ENCODE results near the gene ENPP4. TPM values are rescaled to one million over a fixed set of nuclear protein-coding genes. Genes with fewer than 3 reads are reported as not detected.

The ENPP4 gene
- total RNA-seq, 1 experiment from 2014 or later, result 0.34 TPM

- Histone ChIP-seq H3K27ac (ENCODE audit: low read depth, low read length, poor library complexity, severe bottlenecking) (no peak overlapping the region), H3K4me3 (ENCODE audit: low read depth, low read length, poor library complexity, severe bottlenecking) (no peak overlapping the region), H3K36me3 (ENCODE audit: insufficient read depth, low read length, poor library complexity, severe bottlenecking) (no peaks in the 10 kb centered on the region), H3K27me3 (replicated peaks; ENCODE audit: insufficient read depth, low read depth, low read length, poor library complexity) (peaks cover 7% of the 10 kb centered on the region), H3K4me1 (ENCODE audit: insufficient read depth, low read length, poor library complexity, severe bottlenecking) (no peaks in the 10 kb centered on the region), H3K9me3 (ENCODE audit: low read depth, low read length, poor library complexity, severe bottlenecking) (no peaks in the 10 kb centered on the region)
- intact Hi-C loops (cut with micrococcal nuclease; ENCODE audit: unreplicated experiment), result loop anchor here (1.0 to 10.0 kb wide), 4 partner anchors 131 to 687 kb away; no protein-coding TSS in a partner anchor
- CTCF ChIA-PET, result interaction anchor here (0.6 to 1.8 kb wide), 4 partner anchors 13 to 321 kb away, joined by 3 to 18 read pairs (median 3); no protein-coding TSS in a partner anchor
- BruUV-seq (replicated peaks), result no TSS peak
- TF ChIP-seq CTCF (conservative IDR thresholded peaks at IDR 0.05; ENCODE audit: low read depth, low read length) (peak; percentile 86), EZH2 (IDR thresholded peaks at IDR 0.05; ENCODE audit: borderline replicate concordance, low read depth, low read length, poor library complexity, severe bottlenecking) (no peak)
- POLR2A ChIA-PET (ENCODE audit: low non-redundant PET), result no interaction called here
- peak; percentile 56 for DNase-seq (ENCODE audit: low spot score)
These were observed 39.4 kb upstream of the ENPP4 start for GRCh38 chr6:46090115-46091079.

- H3K4me1 ChIP-seq (ENCODE audit: insufficient read depth, low read length, poor library complexity, severe bottlenecking), result no peaks in the 10 kb centered on the region
- H3K27ac ChIP-seq (ENCODE audit: low read depth, low read length, poor library complexity, severe bottlenecking), result no peak overlapping the region
- intact Hi-C loops (cut with micrococcal nuclease; ENCODE audit: unreplicated experiment), result loop anchor here (5.0 to 10.0 kb wide), 2 partner anchors 534 to 686 kb away; no protein-coding TSS in a partner anchor
- peaks cover 7% of the 10 kb centered on the region for H3K27me3 ChIP-seq (replicated peaks; ENCODE audit: insufficient read depth, low read depth, low read length, poor library complexity)
- H3K4me3 ChIP-seq (ENCODE audit: low read depth, low read length, poor library complexity, severe bottlenecking), result no peak overlapping the region
- BruUV-seq (replicated peaks), result no TSS peak
- DNase-seq (ENCODE audit: low spot score), result no peak
- ChIA-PET CTCF (interaction anchor here (1.8 kb wide), 1 partner anchor 319 kb away, joined by 18 read pairs; no protein-coding TSS in a partner anchor), POLR2A (ENCODE audit: low non-redundant PET) (no interaction called here)
- TF ChIP-seq EZH2 (IDR thresholded peaks at IDR 0.05; ENCODE audit: borderline replicate concordance, low read depth, low read length, poor library complexity, severe bottlenecking) (no peak), CTCF (conservative IDR thresholded peaks at IDR 0.05; ENCODE audit: low read depth, low read length) (no peak)
- no peaks in the 10 kb centered on the region for H3K9me3 ChIP-seq (ENCODE audit: low read depth, low read length, poor library complexity, severe bottlenecking)
- H3K36me3 ChIP-seq (ENCODE audit: insufficient read depth, low read length, poor library complexity, severe bottlenecking), result no peaks in the 10 kb centered on the region
These were observed 38.7 kb upstream of the ENPP4 start for GRCh38 chr6:46091080-46091478.

GRCh38 chr6:46095251-46095650, 34.5 kb upstream of the ENPP4 start:
- ChIA-PET CTCF (no interaction called here), POLR2A (ENCODE audit: low non-redundant PET) (no interaction called here)
- H3K9me3 ChIP-seq (ENCODE audit: low read depth, low read length, poor library complexity, severe bottlenecking), result no peaks in the 10 kb centered on the region
- H3K27me3 ChIP-seq (replicated peaks; ENCODE audit: insufficient read depth, low read depth, low read length, poor library complexity), result peaks cover 16% of the 10 kb centered on the region
- no peak overlapping the region for H3K27ac ChIP-seq (ENCODE audit: low read depth, low read length, poor library complexity, severe bottlenecking)
- no peak overlapping the region for H3K4me3 ChIP-seq (ENCODE audit: low read depth, low read length, poor library complexity, severe bottlenecking)
- H3K36me3 ChIP-seq (ENCODE audit: insufficient read depth, low read length, poor library complexity, severe bottlenecking), result no peaks in the 10 kb centered on the region
- DNase-seq (ENCODE audit: low spot score), result no peak
- H3K4me1 ChIP-seq (ENCODE audit: insufficient read depth, low read length, poor library complexity, severe bottlenecking), result no peaks in the 10 kb centered on the region
- intact Hi-C loops (cut with micrococcal nuclease; ENCODE audit: unreplicated experiment), result loop anchor here (10.0 kb wide), 1 partner anchor 530 kb away; no protein-coding TSS in a partner anchor
- TF ChIP-seq CTCF (conservative IDR thresholded peaks at IDR 0.05; ENCODE audit: low read depth, low read length) (no peak), EZH2 (IDR thresholded peaks at IDR 0.05; ENCODE audit: borderline replicate concordance, low read depth, low read length, poor library complexity, severe bottlenecking) (no peak)
- no TSS peak for BruUV-seq (replicated peaks)

Measured in A673 (cell line).